NAMALWA (cell line): ENCODE measurements around the gene LRP1B.

ENCODE experiments used
- DNase-seq: peaks from one replicate; pipeline ENCODE4 v3.0.0-alpha.2; 2015; ENCODE audit warnings: low spot score

Gene LRP1B

DNA sequence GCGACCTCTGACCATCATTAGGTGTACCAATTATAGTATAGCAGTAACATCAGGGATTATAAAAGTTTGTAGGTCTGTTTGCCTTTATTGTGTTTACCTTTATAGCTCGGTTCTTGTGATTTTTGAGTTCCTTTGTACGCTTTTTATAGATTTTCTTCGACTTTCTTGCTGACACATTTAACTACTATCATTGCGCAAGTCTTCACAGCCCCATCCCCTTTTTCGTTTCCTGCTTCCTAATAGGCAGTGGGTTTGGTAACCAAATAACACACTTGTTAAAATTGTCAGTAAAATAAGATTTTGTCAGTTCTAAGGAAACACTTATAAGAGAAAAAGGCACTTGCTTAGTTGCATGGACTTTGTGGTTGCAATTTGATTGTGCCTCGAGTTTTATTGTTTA, 541.5 kb downstream of the LRP1B start:
- DNase-seq = no peak

GRCh38 chr2:141586985-141587384, 543.8 kb downstream of the LRP1B start:
- DNase-seq = no peak

DNA sequence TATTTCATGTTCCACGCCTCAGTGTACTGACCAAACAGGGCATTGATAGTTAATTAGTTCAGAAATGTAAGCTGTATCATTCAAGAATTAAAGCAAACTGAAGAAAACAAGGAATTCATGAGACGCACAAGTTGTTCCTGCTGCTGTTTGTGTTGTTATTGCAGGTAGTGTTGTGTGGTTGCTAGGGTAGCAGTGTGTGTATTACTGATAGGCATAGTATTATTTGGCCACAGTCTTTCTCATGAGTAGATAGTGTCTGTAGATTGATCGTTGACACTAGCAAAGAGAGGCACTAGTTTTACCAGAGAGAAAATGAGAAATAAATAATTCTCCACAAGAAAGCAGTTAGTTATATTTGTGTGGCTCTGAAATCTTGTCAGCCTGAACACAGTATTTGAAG, 548.6 kb downstream of the LRP1B start:
- no peak for DNase-seq

DNA sequence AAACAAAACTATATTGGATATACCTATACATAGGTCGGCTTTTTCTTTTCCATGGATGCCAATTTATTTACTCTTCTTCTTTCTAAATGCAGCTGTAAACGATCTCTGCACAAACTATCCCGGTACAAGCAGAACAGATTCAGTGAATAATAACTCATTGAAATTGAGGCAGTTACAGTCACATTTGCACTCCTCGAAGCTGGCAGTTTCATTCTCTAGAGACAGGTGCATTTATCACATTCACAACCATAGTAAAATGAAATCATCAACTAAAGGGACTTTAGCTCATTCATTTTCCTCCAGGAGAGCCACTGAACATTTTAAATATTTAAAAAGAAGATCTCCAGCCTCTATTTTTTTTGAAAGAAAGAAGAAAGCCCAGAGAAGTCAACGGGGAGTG, 551.7 kb downstream of the LRP1B start:
- no peak for DNase-seq

DNA sequence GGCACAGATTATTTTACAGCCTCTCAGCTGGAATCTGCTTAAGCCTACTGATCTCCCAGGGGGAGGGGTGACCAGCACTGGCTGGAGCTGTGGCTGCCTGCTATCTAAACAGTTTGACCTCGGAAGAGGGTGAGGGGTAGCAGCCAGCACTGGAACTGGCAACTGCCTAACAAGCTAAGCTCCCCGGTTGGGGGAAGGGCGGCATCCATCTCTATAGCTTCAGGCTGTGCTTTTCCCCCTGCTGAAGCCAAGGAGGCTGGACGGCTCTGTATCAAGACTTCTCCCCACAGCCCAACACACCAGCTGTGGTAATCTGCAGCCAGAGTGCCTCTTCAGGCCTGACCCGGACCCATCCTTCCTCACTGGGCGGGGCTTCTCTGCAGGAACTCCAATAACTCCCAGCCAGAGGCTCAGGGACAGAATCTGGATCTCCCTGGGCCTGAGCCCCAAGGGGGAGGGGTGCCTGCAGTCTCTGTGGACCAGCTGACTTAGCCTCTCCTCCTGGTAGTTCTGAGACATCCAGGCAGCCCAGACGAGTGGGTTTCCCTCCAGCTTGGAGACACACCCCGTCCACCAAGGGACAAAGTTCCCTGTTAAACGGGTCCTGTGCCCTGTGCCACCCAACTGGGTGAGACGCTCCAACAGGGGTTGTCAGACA, 560.2 kb downstream of the LRP1B start:
- DNase-seq = no peak

GRCh38 chr2:141569941-141570340, 560.9 kb downstream of the LRP1B start:
- DNase-seq = no peak

DNA sequence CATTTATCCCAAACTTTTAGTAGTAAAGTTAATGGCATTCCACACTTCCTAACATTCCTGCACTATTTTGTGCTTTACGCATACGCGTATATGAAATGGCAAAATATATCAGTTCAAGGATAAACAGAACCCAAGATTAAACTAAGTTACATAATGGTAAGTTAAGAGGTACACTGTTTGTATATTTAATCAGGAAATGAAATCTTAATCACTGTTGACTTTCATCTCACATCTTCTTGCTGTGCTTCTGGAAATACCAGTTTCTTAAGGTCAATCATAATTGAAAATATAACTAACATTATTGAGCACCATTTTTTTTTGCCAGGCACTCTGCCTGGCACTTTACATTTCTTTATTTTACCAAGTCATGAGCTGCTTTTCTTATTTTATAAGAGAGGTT, 565.2 kb downstream of the LRP1B start:
- DNase-seq = no peak

DNA sequence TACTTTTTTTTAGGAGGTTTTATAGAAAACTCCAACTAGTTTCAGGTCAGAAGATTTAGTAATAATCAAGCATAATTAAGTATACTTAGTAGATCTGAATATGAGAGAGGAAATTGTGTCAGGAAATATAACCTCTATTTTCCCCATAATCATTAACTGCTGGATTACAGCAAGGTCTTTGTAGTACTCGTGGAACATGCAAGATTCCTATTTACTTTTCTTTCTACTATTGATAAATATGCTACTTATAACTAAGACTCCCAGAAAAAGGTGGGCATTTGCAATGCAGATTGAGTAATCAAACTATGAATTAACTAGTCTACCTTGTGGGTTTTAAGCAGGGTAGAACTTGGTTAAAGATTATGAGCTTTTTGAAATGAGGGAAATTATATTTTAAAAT, 570.1 kb downstream of the LRP1B start:
- DNase-seq = no peak

- DNase-seq = no peak
Observed at GRCh38 chr2:141557329-141558095, 573.3 kb downstream of the LRP1B start.

GRCh38 chr2:141555876-141556470, 574.8 kb downstream of the LRP1B start:
- no peak for DNase-seq

DNA sequence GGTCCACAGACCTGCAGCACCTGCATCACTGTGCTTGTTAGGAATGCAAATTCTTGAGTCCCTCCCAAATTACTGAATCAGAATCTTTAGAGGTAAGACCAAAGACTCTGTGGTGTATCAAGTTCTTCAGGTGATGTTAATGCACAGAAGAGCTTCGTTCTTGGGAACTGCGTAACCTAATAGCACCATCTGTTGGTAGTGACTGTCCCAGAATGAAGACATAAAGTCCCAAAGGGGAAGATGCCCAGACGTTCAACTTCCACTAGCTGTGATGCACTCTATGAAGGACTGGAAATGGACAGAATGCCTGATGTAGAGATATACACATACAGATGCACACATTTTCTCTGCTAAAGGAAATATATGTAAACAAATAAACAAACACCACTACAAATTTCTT, 576.0 kb downstream of the LRP1B start:
- DNase-seq = peak; percentile 56

DNA sequence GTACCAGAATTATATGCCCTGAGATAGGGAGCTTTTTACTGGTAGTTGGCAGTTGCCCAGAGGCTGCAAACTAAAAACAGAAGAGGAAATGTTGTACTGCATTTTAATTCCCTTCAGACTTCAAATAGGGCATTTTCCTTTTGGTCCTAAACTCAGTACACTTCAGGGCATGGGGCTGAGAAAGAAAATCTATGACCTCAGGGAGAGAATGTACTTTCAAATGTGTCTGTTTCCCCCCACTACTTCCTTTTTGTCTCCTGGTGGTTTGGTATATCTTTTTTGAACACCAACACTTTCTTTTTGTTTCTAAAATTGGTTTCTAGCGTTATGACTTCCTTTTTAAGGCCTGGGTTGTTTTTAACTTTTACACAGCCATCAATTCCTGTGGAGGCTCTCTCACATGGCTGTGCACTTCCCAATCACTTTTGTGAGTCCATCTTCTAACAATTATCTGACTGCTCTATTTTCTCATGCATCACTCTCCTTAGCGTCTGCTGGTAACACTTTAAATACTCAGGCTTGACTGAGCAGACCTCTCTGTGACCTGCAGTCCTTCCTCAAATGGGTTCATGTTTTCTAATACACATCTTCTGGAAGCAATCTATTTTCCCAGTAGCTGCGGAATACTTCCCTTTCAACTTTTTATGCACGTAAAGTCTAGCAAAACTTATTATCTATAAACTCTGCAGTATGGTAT, 596.0 kb downstream of the LRP1B start:
- peak; percentile 31 for DNase-seq

- DNase-seq = no peak
Observed at GRCh38 chr2:141529659-141530058, 601.2 kb downstream of the LRP1B start.

GRCh38 chr2:141528990-141529389, 601.8 kb downstream of the LRP1B start:
- no peak for DNase-seq

GRCh38 chr2:141526760-141527159, 604.1 kb downstream of the LRP1B start:
- DNase-seq = no peak

DNA sequence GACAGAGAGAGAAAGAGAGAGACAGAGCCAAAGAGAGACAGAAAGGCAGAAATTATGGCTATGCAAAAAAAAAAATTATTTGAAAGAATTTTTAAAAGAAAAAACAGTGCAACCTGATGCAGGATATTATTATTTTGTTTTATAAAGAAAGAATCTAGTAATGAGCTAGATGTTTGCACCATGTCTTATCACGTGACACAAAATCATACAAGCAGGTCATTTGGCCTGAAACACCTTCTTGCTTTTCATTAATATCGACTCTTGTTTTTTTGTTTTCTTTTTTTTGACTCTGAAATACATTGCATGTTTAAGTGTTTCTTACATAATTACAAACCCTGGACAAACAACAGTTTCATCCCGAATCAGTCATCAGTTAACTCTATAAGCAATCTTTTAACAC, 606.0 kb downstream of the LRP1B start:
- DNase-seq = no peak

DNA sequence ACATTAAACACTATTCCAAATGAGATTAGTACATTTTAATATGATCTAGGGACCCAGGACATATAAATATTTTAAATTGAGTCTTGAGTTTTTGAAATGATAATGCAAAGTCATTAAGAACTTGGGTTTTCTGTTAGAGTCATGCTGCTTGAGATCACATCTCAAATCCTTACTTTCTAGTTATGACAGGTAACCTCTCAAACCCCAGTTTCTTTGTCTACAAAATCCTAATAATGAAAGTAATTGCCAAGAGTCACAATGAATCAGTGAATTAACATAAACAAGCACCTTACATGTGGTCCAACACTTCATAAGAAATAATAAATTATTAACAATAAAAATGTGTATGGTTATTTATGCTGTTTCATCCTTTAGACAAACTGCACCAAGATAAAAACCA, 607.6 kb downstream of the LRP1B start:
- no peak for DNase-seq

DNA sequence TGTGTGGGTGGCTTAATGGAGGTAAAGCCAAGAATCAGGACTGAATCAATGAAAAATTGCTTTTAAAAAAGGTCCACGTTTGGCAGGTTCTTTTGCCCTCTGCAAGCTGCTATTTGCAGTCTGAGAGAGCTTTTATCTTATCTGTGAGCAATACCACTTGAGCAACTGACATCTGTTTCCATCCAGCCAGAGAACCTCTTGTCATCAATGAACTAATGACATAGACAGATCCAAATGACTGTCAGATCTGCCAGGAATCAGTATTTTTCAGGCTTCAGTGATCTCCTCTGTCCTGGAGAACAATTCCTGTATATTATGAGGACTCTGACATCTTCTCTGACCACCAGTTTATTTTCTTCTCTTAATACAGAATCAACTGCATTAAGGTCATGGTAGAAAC, 608.1 kb downstream of the LRP1B start:
- no peak for DNase-seq

GRCh38 chr2:141522048-141522447, 608.8 kb downstream of the LRP1B start:
- no peak for DNase-seq

DNA sequence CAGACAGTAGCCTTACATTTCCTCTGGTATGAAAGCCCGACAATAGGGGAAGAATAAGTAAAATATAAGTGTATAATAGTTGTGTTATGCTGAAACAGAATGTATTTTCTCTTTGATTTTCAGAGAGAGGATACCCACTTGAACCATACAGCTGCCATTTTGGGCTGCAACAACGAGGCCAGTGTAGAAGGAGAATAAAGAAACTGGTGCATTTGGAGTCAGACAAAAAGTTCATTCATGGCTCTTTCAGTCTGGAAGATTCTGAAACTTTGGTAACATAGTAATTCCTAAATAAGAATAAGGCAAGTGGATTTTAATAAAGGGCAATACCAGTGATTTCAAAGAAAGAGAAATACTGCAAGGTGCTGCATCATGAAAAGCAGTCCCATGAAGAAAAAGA, 610.9 kb downstream of the LRP1B start:
- no peak for DNase-seq

- no peak for DNase-seq
Observed at GRCh38 chr2:141517852-141518421, 612.9 kb downstream of the LRP1B start.

- no peak for DNase-seq
Observed at GRCh38 chr2:141517180-141517851, 613.5 kb downstream of the LRP1B start.
